Islet of Langerhans (tissue), 1 donor: ENCODE measurements around the gene AEBP1.

Experiments
- FAIRE-seq: peaks from one replicate; lab custom pipeline; 2011; peaks lifted over from hg19 to GRCh38; lab: Jason Lieb, UNC

Gene AEBP1

DNA sequence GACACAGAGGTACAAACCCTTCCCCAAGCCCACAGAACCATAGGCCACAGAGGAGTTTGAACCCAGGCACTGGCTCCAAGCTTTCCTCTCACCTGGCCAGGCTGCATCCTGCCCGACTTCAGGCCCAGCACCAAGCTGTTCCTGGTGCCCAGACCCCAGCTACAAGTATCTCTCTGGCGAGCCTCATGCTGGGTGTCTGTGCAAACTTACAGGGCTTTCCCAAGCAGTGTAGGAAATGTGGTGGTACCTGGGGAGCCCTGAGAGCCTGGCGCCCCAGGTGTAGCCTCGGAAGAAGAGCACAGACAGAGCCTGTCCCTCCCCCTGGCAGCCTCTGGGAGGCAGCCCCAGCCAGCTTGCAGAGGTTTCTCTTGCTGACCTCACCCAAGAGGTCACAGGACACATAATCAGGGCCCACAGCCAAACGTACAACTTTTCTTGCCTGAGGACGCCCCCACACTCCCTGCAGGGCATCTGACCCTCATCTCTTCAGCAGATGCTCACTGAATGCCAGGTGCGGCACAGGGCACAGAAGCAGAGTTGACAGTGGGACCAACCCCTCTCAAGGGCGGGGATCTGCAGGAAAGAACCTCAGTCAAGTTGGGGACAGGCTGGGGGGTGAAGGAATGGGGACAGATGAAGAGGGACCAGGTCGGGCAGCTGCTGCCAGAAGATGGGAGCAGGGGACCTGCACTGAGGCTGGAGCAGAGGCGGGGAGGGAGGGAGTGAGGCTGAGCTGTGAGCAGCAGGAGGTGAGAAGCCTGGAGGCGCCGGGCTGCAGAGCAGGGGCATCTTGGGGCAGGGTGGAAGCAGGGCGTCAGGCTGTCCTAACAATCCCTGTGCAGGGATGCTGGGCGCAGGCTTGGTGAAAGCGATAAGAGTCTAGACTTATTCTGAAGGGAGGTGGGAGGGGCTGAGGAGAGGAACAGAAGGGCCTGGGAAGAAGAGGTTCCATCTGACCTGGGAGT is 53.3 kb downstream of the AEBP1 start:
- FAIRE-seq, result no peak

DNA sequence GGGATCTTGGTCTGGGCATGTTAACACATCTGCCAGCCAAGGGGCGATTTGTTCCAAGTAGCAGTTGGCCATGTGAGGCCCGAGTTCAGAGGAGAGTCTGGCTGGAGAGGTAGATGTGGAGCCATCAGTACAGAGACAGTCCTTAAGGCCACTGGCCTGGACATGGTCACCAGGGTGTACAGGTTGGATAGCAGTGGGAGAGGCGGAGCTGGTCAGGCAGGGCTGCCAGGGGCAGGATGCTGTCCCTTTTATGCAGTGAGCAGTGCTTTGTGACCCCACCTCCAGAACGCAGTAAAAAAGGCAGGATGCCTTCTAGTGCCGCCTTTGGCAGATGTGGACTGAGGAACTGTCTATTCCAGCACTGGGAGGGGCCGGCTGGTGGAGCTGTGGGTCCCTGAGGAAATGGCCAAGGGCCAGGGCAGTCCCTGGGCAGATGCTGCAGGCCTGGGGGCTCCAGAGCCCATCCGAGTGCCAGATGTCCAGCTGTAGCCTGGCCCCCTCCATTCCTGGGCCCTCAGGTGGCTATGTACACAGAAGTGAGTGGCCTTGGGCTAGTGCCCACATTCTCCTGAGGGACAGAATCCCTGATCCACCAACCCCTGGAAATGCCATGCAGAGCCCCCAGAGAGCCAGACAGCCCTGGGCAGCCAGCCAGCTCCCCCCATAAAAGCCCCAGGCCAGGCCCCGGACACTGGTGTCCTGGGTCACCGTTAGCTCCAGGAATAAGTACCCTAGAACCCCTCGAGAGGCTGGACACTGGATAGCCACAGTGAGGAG is 54.1 kb downstream of the AEBP1 start:
- no peak for FAIRE-seq

DNA sequence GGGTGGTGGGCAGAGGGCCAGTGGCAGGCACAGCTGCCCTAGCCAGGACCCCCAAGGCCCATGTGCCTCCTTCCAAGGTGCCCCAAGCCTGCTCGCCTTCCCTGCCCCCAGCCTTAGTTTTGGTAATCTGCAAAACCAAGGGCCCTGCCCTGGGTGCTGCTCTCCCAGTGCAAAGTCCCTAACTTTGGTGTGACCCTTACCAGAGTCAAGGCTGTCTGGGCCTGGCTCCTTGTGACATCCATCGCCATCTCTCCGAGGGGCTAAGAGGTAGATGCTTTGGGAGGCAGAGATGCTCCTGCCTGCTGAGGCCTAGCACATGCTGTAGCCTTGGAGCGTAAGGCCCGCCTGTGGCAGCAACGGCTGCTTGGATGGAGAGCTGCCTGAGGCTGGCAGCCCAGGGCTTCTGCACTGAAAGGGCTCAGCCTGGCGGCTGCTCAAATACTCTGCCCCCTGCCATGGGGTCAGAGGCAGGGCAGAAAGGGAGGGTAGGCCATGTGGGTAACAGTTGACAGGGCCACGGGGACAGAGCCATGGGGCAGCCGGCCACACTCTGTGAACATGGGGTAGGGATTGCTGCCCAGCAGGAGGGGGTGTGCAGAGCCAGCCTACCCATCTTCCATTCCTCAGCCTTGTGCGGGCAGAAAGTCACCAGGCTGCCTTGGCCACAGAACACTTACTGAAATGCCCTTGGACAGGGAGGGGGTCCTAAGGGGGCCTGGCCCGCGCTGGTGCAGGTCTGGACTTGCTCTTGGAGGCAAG is 54.9 kb downstream of the AEBP1 start:
- no peak for FAIRE-seq

DNA sequence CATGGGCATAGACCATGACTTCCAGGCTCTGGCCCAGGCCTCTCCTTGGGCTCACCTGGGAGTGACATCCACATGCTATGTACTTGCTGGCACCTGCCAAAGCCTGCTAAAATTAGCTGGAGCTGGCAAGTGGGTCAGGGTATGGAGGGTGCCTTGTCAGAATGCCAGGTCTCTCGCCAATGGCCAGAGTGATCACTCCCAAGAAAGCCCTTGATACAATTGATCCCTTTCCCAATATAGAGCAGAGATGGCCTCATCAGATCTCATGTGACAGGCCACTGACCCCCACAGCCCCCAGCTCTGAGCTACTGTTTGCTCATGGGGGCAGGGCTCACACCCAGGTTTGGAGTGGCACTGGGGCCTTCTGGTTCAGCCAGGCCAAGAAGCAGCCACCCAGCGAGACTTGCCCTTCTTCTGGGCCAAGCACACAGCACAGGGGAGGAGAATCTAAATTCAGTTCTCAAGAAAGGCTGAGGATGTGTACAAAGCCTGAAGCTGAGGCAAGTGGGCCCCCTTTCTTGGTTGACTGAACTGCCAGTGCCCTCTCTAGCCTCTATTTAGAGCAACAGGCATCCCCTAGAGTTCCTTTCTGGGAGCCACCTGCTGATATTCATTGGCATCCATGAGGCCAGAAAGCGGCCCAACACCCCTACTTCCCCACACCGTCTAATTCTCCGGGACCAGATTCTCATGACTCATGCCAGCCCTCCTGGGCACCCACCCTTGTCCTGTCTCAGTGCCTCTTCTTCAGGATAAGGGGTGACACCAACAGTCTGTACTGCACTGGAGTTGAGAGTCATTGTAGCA is 55.9 kb downstream of the AEBP1 start:
- no peak for FAIRE-seq

DNA sequence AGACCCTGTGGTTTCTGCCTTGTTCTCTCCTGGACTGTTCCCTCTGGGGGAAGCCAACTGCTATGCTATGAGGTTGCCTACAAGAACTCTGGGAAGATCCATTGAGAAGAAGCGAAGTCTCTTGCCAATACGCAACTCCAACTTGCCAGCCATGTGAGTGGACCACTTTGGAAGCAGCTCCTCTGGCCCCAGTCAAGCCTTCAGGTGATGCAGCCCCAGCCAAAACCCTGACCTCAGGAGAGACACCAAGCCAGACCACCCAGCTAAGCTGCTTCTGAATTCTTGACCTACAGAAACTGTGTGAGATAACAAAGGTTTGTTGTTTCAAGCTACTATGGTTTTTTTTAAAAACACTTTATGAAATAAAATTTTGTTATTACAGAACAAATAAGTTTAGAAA is 57.2 kb downstream of the AEBP1 start:
- FAIRE-seq, result no peak

DNA sequence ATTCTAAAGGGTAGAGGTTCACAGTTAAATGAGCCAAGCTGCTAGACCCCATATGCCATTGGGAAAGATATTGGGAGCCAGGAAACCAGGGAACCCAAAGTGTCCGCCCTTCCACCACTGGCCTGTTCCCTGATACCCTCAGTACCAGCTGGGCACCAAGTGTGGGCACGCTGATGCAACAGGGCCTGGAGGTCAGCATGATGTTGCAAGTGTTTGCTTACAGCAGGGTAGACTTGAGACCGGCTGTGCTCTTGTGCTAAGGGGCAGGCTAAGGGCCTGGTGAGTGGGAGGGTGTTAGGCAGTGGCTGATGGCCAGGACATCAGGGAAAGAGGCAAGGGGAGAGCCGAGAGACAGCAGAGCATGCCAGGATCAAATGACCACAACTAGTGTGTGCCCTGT is 58.0 kb downstream of the AEBP1 start:
- FAIRE-seq, result no peak

DNA sequence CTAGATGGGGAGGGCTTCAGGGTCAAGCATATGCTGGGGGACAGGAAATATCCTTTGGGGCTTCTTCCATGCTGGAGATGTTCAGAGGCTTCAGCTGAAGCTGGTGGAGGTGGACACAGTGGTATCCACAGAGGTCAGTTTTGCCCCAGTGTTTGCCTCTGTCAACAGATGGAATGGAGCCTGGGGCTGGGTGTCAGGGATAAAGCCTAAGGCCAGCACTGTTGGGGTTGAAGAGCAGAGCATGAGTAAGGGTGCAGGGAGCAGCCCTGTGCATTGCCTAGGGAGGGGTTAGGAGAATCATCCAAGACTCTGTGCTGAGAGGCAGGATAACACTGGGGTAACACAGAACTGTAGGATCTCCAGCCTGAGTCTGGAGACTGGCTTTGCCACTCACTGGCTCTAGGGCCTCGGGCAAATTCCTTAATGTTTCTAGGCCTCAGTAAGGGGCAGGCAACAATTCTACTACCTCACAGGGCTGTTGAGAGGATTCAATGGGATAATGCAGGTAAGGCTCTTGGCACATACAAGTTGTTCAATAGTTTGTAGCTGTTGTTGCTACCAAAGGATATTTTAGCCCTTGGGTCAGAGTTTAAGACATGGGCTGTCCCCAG is 58.7 kb downstream of the AEBP1 start:
- no peak for FAIRE-seq

DNA sequence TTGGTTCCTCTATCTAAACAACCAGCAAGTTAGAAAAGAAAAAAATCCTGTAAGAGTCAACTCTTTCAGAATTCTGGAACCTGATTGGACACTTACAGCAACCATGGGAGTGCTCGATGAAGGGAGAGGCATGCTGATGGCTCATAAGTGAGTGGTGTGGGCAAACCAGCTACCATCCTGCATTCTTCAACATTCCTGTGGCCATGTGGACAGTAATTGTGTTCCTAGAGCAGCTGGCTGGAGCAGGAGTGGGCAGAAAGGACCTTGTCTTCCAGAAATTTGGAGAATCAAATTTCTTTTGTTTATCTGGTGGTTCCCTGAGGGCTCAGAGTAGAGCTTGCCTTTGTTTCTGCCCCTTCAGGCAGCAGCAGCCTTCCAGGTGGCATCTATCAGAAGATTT is 59.4 kb downstream of the AEBP1 start:
- no peak for FAIRE-seq
